Measurements from ENCODE around the gene BICC1. TPM values are rescaled to one million over a fixed set of nuclear protein-coding genes. Genes with fewer than 3 reads are reported as not detected.

Gene BICC1
- total and polyA plus RNA-seq, 4 donors: 0.82 to 6.1 (median 4.5) TPM

DNA sequence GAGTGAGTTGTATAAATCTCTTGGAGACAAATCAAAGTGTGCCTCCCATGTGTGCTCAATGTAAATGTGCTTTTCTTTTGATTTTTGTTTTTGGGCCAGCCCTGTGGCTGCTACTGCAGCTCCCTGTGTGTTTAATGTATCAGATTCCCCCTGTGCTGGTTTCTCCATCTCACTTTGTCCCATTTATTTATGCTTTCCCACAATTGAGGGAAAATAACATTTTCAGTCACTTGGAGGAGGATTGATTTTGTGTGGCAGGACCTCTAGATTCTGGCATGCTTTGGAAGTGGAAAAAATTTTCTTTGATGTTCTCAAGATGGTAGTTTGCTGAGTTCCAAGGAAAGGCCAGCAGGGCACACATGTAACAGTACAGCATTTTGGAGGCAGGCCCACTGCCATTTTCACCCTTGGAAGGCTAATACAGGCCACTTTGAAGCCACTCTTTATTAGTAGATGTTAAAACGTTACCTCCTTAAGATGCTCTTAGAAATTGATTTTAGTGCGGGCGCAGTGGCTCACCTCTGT lies 323.6 kb downstream of the BICC1 start (continued):
- TF ChIP-seq, protein P1, sequence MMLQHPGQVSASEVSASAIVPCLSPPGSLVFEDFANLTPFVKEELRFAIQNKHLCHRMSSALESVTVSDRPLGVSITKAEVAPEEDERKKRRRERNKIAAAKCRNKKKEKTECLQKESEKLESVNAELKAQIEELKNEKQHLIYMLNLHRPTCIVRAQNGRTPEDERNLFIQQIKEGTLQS (IDR thresholded peaks at IDR 0.05): no peak
- TF ChIP-seq YY1 (IDR thresholded peaks at IDR 0.05): no peak

DNA sequence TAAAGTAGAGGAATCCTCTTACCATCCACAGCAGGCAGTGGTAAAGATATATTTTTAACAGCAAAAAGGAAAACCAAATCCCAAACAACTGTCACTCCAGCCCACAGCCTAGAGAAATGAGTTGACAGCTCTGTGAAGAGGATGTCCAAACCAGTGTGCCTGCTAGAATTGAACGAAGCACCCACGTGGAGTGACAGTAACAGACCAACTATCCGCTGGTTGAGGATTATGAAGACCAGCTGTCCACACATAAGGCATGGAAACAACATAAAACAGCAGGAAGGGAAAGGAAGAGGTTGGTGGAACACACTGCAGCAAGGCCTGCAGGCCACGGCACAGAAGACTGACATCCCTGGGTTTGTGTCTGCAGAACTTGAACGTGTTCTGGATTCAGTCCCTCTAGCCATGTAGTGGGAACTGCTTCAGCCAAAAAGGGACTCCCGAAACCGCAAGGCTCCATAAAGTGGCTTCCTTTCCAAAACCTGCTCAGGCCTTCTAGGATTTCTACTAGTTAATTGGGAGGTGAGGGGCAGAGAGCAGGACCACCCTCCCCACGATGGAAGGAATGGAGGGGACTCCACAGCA lies 324.4 kb downstream of the BICC1 start:
- no peak for TF ChIP-seq GABPA (IDR thresholded peaks at IDR 0.05 in 1 of 2, conservative IDR thresholded peaks at IDR 0.05 in 1 of 2)
- TF ChIP-seq EGR1 (IDR thresholded peaks at IDR 0.05; ENCODE audit: low read depth in 2 of 2): no peak
- Histone ChIP-seq H3K4me1 (ENCODE audit: control insufficient read depth in 4 of 4, insufficient read depth in 4 of 4, low read length in 3 of 4) (no peaks in the 10 kb centered on the region), H3K4me3 (ENCODE audit: low read depth in 1 of 3, low read length in 3 of 3) (no peak overlapping the region), H3K36me3 (ENCODE audit: control insufficient read depth in 4 of 4, insufficient read depth in 3 of 4, low read depth in 1 of 4, low read length in 3 of 4) (no peaks in the 10 kb centered on the region), H3K27ac (ENCODE audit: low read depth in 1 of 2, low read length in 2 of 2) (no peak overlapping the region), H3K27me3 (ENCODE audit: control insufficient read depth in 4 of 4, insufficient read depth in 4 of 4, low read length in 3 of 4) (no peaks in the 10 kb centered on the region), H3K9me3 (ENCODE audit: control insufficient read depth in 4 of 4, low read length in 3 of 4) (no peaks in the 10 kb centered on the region), H3K9ac (ENCODE audit: low read depth in 1 of 2, low read length in 2 of 2) (no peak overlapping the region)
- WGBS: 89% methylated on average over 8 of the region's 8 CpGs
- DNase-seq (ENCODE audit: low spot score): no peak

DNA sequence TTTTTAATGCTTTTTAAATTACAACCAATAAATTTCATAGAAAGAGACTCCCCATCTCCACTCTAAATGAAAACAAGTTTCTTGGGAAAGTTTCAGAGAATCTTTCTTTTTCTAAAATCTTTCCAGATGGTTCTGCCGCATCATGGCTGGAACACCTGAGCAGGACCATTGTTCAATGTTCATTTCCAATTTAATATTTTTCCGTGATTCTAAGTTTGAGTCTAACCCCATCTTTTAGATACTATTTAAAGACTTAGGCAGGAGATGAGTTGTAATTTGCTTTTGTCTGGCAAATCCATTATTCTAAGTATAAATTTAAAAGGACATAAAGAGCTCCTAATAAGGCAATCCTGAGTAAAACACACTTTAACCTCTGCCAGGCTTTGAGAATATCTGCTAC lies 325.2 kb downstream of the BICC1 start:
- TF ChIP-seq, protein P2, sequence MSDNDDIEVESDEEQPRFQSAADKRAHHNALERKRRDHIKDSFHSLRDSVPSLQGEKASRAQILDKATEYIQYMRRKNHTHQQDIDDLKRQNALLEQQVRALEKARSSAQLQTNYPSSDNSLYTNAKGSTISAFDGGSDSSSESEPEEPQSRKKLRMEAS (IDR thresholded peaks at IDR 0.05): no peak
- no peak for TF ChIP-seq RXRA (IDR thresholded peaks at IDR 0.05)
- TF ChIP-seq, protein P3, sequence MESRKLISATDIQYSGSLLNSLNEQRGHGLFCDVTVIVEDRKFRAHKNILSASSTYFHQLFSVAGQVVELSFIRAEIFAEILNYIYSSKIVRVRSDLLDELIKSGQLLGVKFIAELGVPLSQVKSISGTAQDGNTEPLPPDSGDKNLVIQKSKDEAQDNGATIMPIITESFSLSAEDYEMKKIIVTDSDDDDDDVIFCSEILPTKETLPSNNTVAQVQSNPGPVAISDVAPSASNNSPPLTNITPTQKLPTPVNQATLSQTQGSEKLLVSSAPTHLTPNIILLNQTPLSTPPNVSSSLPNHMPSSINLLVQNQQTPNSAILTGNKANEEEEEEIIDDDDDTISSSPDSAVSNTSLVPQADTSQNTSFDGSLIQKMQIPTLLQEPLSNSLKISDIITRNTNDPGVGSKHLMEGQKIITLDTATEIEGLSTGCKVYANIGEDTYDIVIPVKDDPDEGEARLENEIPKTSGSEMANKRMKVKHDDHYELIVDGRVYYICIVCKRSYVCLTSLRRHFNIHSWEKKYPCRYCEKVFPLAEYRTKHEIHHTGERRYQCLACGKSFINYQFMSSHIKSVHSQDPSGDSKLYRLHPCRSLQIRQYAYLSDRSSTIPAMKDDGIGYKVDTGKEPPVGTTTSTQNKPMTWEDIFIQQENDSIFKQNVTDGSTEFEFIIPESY (IDR thresholded peaks at IDR 0.05): no peak
- TF ChIP-seq TAF1 (conservative IDR thresholded peaks at IDR 0.05): no peak
- TF ChIP-seq HNF4G (IDR thresholded peaks at IDR 0.05): no peak
- no peak for TF ChIP-seq SP1 (IDR thresholded peaks at IDR 0.05)
- TF ChIP-seq, protein P1 (IDR thresholded peaks at IDR 0.05): no peak
- no peak for TF ChIP-seq NR2F2 (IDR thresholded peaks at IDR 0.05)
- no peak for TF ChIP-seq RAD21 (IDR thresholded peaks at IDR 0.05)
- TF ChIP-seq, protein P4, sequence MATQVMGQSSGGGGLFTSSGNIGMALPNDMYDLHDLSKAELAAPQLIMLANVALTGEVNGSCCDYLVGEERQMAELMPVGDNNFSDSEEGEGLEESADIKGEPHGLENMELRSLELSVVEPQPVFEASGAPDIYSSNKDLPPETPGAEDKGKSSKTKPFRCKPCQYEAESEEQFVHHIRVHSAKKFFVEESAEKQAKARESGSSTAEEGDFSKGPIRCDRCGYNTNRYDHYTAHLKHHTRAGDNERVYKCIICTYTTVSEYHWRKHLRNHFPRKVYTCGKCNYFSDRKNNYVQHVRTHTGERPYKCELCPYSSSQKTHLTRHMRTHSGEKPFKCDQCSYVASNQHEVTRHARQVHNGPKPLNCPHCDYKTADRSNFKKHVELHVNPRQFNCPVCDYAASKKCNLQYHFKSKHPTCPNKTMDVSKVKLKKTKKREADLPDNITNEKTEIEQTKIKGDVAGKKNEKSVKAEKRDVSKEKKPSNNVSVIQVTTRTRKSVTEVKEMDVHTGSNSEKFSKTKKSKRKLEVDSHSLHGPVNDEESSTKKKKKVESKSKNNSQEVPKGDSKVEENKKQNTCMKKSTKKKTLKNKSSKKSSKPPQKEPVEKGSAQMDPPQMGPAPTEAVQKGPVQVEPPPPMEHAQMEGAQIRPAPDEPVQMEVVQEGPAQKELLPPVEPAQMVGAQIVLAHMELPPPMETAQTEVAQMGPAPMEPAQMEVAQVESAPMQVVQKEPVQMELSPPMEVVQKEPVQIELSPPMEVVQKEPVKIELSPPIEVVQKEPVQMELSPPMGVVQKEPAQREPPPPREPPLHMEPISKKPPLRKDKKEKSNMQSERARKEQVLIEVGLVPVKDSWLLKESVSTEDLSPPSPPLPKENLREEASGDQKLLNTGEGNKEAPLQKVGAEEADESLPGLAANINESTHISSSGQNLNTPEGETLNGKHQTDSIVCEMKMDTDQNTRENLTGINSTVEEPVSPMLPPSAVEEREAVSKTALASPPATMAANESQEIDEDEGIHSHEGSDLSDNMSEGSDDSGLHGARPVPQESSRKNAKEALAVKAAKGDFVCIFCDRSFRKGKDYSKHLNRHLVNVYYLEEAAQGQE (IDR thresholded peaks at IDR 0.05): no peak
- no peaks in the 10 kb centered on the region for H3K27me3 ChIP-seq (ENCODE audit: control insufficient read depth in 4 of 4, insufficient read depth in 4 of 4, low read length in 3 of 4)
- DNase-seq (ENCODE audit: low spot score): no peak
- no peaks in the 10 kb centered on the region for H3K4me1 ChIP-seq (ENCODE audit: control insufficient read depth in 4 of 4, insufficient read depth in 4 of 4, low read length in 3 of 4)
- H3K27ac ChIP-seq (ENCODE audit: low read depth in 1 of 2, low read length in 2 of 2): no peak overlapping the region
- H3K4me3 ChIP-seq (ENCODE audit: low read depth in 1 of 3, low read length in 3 of 3): no peak overlapping the region
- WGBS: 73% methylated on average over 2 of the region's 2 CpGs
- no peaks in the 10 kb centered on the region for H3K9me3 ChIP-seq (ENCODE audit: control insufficient read depth in 4 of 4, low read length in 3 of 4)
- no peak overlapping the region for H3K9ac ChIP-seq (ENCODE audit: low read depth in 1 of 2, low read length in 2 of 2)
- no peaks in the 10 kb centered on the region for H3K36me3 ChIP-seq (ENCODE audit: control insufficient read depth in 4 of 4, insufficient read depth in 3 of 4, low read depth in 1 of 4, low read length in 3 of 4)

All from liver (tissue), 9 donors.